HUES64 (cell line): ENCODE results near the gene CEP128.

Source experiments
- H3K27ac ChIP-seq: 2 replicates; pipeline ENCODE4 v1.7.0; 2013; ENCODE audit warnings: low read depth, low read length, inconsistent platforms
- H3K27me3 ChIP-seq: 2 replicates; pipeline ENCODE4 v1.6.1; 2013; ENCODE audit warnings: mild to moderate bottlenecking, low read length; ENCODE audit not compliant: insufficient read depth
- H3K36me3 ChIP-seq: 2 replicates; pipeline ENCODE4 v1.6.1; 2013; ENCODE audit warnings: mild to moderate bottlenecking, low read length; ENCODE audit not compliant: insufficient read depth
- H3K4me1 ChIP-seq: 2 replicates; pipeline ENCODE4 v1.6.1; 2013; ENCODE audit warnings: mild to moderate bottlenecking, low read length, moderate library complexity; ENCODE audit not compliant: insufficient read depth
- H3K4me3 ChIP-seq: 2 replicates; pipeline ENCODE4 v1.5.1; 2013; ENCODE audit warnings: mild to moderate bottlenecking, low read length, moderate library complexity
- H3K9ac ChIP-seq: 2 replicates; pipeline ENCODE4 v1.6.1; 2013; ENCODE audit warnings: mild to moderate bottlenecking, low read depth, low read length
- H3K9me3 ChIP-seq: 2 replicates; pipeline ENCODE4 v1.6.1; 2013; ENCODE audit warnings: low read depth, low read length; ENCODE audit not compliant: insufficient read depth
- WGBS: fragments of 150-250, 120-280 bp; methylation state at CpG from one replicate; pipeline ENCODE4 v1.1.7; 2013; ENCODE audit warnings: missing lambda C conversion rate; 5-methylcytosine and 5-hydroxymethylcytosine counted together

Gene CEP128

GRCh38 chr14:80477388-80478160 is 464.0 kb downstream of the CEP128 start:
- Histone ChIP-seq H3K36me3 (no peaks in the 10 kb centered on the region), H3K9me3 (no peaks in the 10 kb centered on the region; the same call in 1 of the 2 replicates), H3K27me3 (no peaks in the 10 kb centered on the region), H3K9ac (no peak overlapping the region), H3K4me3 (no peak overlapping the region), H3K4me1 (no peaks in the 10 kb centered on the region), H3K27ac (no peak overlapping the region)
- 98% methylated on average over 3 of the region's 6 CpGs for WGBS

- Histone ChIP-seq H3K4me3 (no peak overlapping the region), H3K36me3 (no peaks in the 10 kb centered on the region), H3K27me3 (no peaks in the 10 kb centered on the region), H3K9me3 (peaks cover 2% of the 10 kb centered on the region; the same call in 1 of the 2 replicates), H3K9ac (no peak overlapping the region), H3K4me1 (no peaks in the 10 kb centered on the region), H3K27ac (no peak overlapping the region)
- 93% methylated on average over 4 of the region's 4 CpGs for WGBS
These were observed 466.5 kb downstream of the CEP128 start for GRCh38 chr14:80475074-80475473.

- H3K4me3 ChIP-seq, result no peak overlapping the region
- peaks cover 6% of the 10 kb centered on the region; the same call in 1 of the 2 replicates for H3K9me3 ChIP-seq
- H3K27ac ChIP-seq, result no peak overlapping the region
- 89% methylated on average over 5 of the region's 5 CpGs for WGBS
- H3K36me3 ChIP-seq, result no peaks in the 10 kb centered on the region
- H3K9ac ChIP-seq, result no peak overlapping the region
- H3K27me3 ChIP-seq, result peaks cover 9% of the 10 kb centered on the region
- H3K4me1 ChIP-seq, result peaks cover 11% of the 10 kb centered on the region; the same call in 1 of the 2 replicates
These were observed 473.0 kb downstream of the CEP128 start for GRCh38 chr14:80468331-80469122.

- WGBS, result 94% methylated on average over 7 of the region's 7 CpGs
- Histone ChIP-seq H3K9ac (no peak overlapping the region), H3K4me3 (no peak overlapping the region), H3K27me3 (peaks cover 23% of the 10 kb centered on the region), H3K36me3 (no peaks in the 10 kb centered on the region), H3K9me3 (0 out of 2 replicates have a peak, but pooled peaks cover 5% of the 10 kb centered on the region), H3K4me1 (peaks cover 11% of the 10 kb centered on the region; the same call in 1 of the 2 replicates), H3K27ac (no peak overlapping the region)
These were observed 475.9 kb downstream of the CEP128 start for GRCh38 chr14:80465546-80466220.

- 69% methylated on average over 15 of the region's 15 CpGs for WGBS
- 0 out of 2 replicates have a peak, but pooled peaks cover 5% of the 10 kb centered on the region for H3K9me3 ChIP-seq
- peaks cover 23% of the 10 kb centered on the region for H3K27me3 ChIP-seq
These were observed 476.9 kb downstream of the CEP128 start for GRCh38 chr14:80464531-80465149.

GRCh38 chr14:80456209-80456608 is 485.3 kb downstream of the CEP128 start:
- Histone ChIP-seq H3K4me1 (no peaks in the 10 kb centered on the region), H3K36me3 (no peaks in the 10 kb centered on the region), H3K4me3 (no peak overlapping the region), H3K27ac (no peak overlapping the region), H3K9ac (no peak overlapping the region), H3K27me3 (no peaks in the 10 kb centered on the region), H3K9me3 (peaks cover 6% of the 10 kb centered on the region)
- WGBS, result 83% methylated on average over 1 of the region's 1 CpG

More at GRCh38 chr14:80464531-80465149, 476.9 kb downstream of the CEP128 start:
- H3K4me1 ChIP-seq, result peaks cover 11% of the 10 kb centered on the region; the same call in 1 of the 2 replicates
- no peak overlapping the region for H3K9ac ChIP-seq
- no peaks in the 10 kb centered on the region for H3K36me3 ChIP-seq
- no peak overlapping the region for H3K27ac ChIP-seq
- no peak overlapping the region for H3K4me3 ChIP-seq

- Histone ChIP-seq H3K36me3 (no peaks in the 10 kb centered on the region), H3K27me3 (no peaks in the 10 kb centered on the region), H3K4me1 (no peaks in the 10 kb centered on the region), H3K9ac (no peak overlapping the region), H3K9me3 (peaks cover 18% of the 10 kb centered on the region), H3K27ac (no peak overlapping the region), H3K4me3 (no peak overlapping the region)
- 88% methylated on average over 6 of the region's 6 CpGs for WGBS
These were observed 486.5 kb downstream of the CEP128 start for GRCh38 chr14:80455031-80455430.

GRCh38 chr14:80448267-80448666 is 493.3 kb downstream of the CEP128 start:
- no peaks in the 10 kb centered on the region for H3K27me3 ChIP-seq
- WGBS, result 80% methylated on average over 3 of the region's 3 CpGs
- no peak overlapping the region for H3K9ac ChIP-seq
- H3K4me3 ChIP-seq, result no peak overlapping the region
- peaks cover 18% of the 10 kb centered on the region for H3K9me3 ChIP-seq
- H3K27ac ChIP-seq, result no peak overlapping the region
- H3K4me1 ChIP-seq, result peaks cover 9% of the 10 kb centered on the region; the same call in 1 of the 2 replicates
- no peaks in the 10 kb centered on the region for H3K36me3 ChIP-seq

- no peak overlapping the region for H3K9ac ChIP-seq
- H3K36me3 ChIP-seq, result no peaks in the 10 kb centered on the region
- peaks cover 18% of the 10 kb centered on the region for H3K9me3 ChIP-seq
- no peak overlapping the region for H3K27ac ChIP-seq
- no peak overlapping the region for H3K4me3 ChIP-seq
- H3K27me3 ChIP-seq, result no peaks in the 10 kb centered on the region
- peaks cover 9% of the 10 kb centered on the region; the same call in 1 of the 2 replicates for H3K4me1 ChIP-seq
These were observed 494.1 kb downstream of the CEP128 start for GRCh38 chr14:80447392-80447791.
